Measurements from ENCODE around the gene SPATA46. TPM values are rescaled to one million over a fixed set of nuclear protein-coding genes. Genes with fewer than 3 reads are reported as not detected.

SPATA46 gene
- total and polyA plus RNA-seq, 9 donors = not detected

DNA sequence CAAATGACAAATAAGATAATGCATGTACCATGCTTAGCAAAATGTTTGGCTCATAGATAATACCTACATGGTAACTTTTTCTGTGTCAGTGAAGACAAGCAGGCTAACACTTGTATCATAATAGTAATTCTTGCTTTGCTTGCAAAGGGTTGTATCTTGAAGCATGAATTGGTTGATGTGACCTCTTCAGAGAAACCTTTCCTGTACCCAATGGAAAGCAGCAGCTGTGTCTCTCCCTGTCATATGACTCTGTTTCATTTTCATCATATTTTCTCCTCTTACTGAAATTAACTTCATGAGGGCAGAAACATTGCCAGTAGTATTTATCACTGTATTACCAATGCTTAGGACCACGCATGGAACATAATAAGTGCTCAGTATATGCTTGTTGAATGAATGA lies 30.9 kb upstream of the SPATA46 start:
- TF ChIP-seq EP300 (IDR thresholded peaks at IDR 0.05) = no peak
- no peak for TF ChIP-seq CTCF (IDR thresholded peaks at IDR 0.05)
- TF ChIP-seq POLR2A (IDR thresholded peaks at IDR 0.05) = no peak
- intact Hi-C loops (cut with DNase I) = no loop called here
- 92 to 100% (median 97%) methylated on average over 1 of the region's 1 CpG for WGBS, 3 donors

GRCh38 chr1:162406811-162407210 lies 30.2 kb upstream of the SPATA46 start:
- no peak overlapping the region for H3K4me3 ChIP-seq
- no peak overlapping the region for H3K27ac ChIP-seq
- H3K27me3 ChIP-seq = no peaks in the 10 kb centered on the region
- H3K9me3 ChIP-seq = no peaks in the 10 kb centered on the region
- intact Hi-C loops (cut with DNase I) = no loop called here
- no peak for TF ChIP-seq EP300 (IDR thresholded peaks at IDR 0.05)
- no peak for TF ChIP-seq CTCF (IDR thresholded peaks at IDR 0.05)
- TF ChIP-seq POLR2A (IDR thresholded peaks at IDR 0.05) = no peak
- no peak for DNase-seq
- H3K36me3 ChIP-seq = no peaks in the 10 kb centered on the region
- H3K4me1 ChIP-seq (ENCODE audit: insufficient read depth) = no peaks in the 10 kb centered on the region
- WGBS, 3 donors = 87 to 93% (median 91%) methylated on average over 2 of the region's 2 CpGs

More for the DNA sequence above, 30.9 kb upstream of the SPATA46 start:
- Histone ChIP-seq H3K36me3 (no peaks in the 10 kb centered on the region), H3K4me1 (ENCODE audit: insufficient read depth) (no peaks in the 10 kb centered on the region), H3K27me3 (no peaks in the 10 kb centered on the region), H3K4me3 (no peak overlapping the region), H3K9me3 (no peaks in the 10 kb centered on the region), H3K27ac (no peak overlapping the region)
- no peak for DNase-seq

- WGBS, 3 donors = 37 to 67% (median 44%) methylated on average over 5 of the region's 5 CpGs
- H3K4me1 ChIP-seq (ENCODE audit: insufficient read depth) = no peaks in the 10 kb centered on the region
- H3K36me3 ChIP-seq = no peaks in the 10 kb centered on the region
- no peaks in the 10 kb centered on the region for H3K9me3 ChIP-seq
- H3K27me3 ChIP-seq = no peaks in the 10 kb centered on the region
- no peak overlapping the region for H3K4me3 ChIP-seq
- intact Hi-C loops (cut with DNase I) = no loop called here
- no peak overlapping the region for H3K27ac ChIP-seq
- TF ChIP-seq POLR2A (IDR thresholded peaks at IDR 0.05) (no peak), EP300 (IDR thresholded peaks at IDR 0.05) (no peak)
- DNase-seq = no peak
These were observed 29.1 kb upstream of the SPATA46 start for GRCh38 chr1:162405800-162406199.

DNA sequence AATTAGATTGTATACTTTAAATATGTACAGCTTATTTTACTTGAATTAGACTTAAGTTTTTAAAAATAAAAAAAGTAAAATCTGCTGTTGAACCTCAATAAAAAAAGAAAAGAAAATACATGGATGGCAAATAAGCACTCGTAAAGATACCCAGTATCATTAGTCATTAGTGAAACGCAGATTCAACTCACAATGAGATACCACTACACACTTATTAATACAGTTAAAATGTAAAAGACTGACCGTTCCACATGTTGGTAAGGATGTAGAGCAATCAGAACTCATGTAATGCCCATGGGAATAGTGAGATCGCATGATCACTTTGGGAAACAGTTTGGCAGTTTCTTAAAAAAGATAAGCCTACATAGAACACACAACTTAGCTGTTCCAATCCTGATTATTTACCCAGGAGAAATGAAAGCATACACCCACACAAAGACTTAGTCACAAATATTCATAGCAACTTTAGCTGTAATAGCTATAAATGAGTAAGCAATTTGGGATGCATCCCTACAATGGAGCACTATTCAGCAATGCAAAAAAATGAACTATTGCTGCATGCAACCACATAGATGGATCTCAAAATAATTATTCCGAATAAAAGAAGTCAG lies 28.0 kb upstream of the SPATA46 start:
- DNase-seq = no peak
- intact Hi-C loops (cut with DNase I) = no loop called here
- TF ChIP-seq CTCF (IDR thresholded peaks at IDR 0.05) (no peak), POLR2A (IDR thresholded peaks at IDR 0.05) (no peak), EP300 (IDR thresholded peaks at IDR 0.05) (no peak)
- Histone ChIP-seq H3K27me3 (no peaks in the 10 kb centered on the region), H3K27ac (no peak overlapping the region), H3K4me1 (ENCODE audit: insufficient read depth) (no peaks in the 10 kb centered on the region), H3K9me3 (no peaks in the 10 kb centered on the region), H3K36me3 (no peaks in the 10 kb centered on the region), H3K4me3 (no peak overlapping the region)
- 39 to 59% (median 45%) methylated on average over 5 of the region's 5 CpGs for WGBS, 3 donors

GRCh38 chr1:162400790-162401355 lies 24.2 kb upstream of the SPATA46 start:
- no peaks in the 10 kb centered on the region for H3K27me3 ChIP-seq
- DNase-seq = no peak
- WGBS, 3 donors = 83 to 87% (median 85%) methylated on average over 10 of the region's 10 CpGs
- intact Hi-C loops (cut with DNase I) = no loop called here
- no peaks in the 10 kb centered on the region for H3K4me1 ChIP-seq (ENCODE audit: insufficient read depth)
- no peak overlapping the region for H3K4me3 ChIP-seq
- no peak overlapping the region for H3K27ac ChIP-seq
- no peaks in the 10 kb centered on the region for H3K9me3 ChIP-seq
- no peaks in the 10 kb centered on the region for H3K36me3 ChIP-seq
- TF ChIP-seq EP300 (IDR thresholded peaks at IDR 0.05) (no peak), CTCF (IDR thresholded peaks at IDR 0.05) (no peak), POLR2A (IDR thresholded peaks at IDR 0.05) (no peak)
